HEK293 (cell line): ENCODE results near the gene DLGAP4.

Experiments
- CTCF ChIP-seq: fragments of 450-650 bp; formaldehyde crosslinking; IDR thresholded peaks from 2 replicates; pipeline ENCODE4 v1.5.1; 2016; ENCODE audit warnings: missing biosample characterization, missing genetic modification characterization
- KLF16 ChIP-seq: fragments of 450-650 bp; formaldehyde crosslinking; IDR thresholded peaks from 2 replicates; pipeline ENCODE4 v1.5.1; 2017; ENCODE audit warnings: missing biosample characterization, missing genetic modification characterization
- KLF8 ChIP-seq: fragments of 450-650 bp; formaldehyde crosslinking; IDR thresholded peaks from 2 replicates; pipeline ENCODE4 v1.5.1; 2016; ENCODE audit warnings: missing biosample characterization, missing genetic modification characterization
- MYNN ChIP-seq: fragments of 450-650 bp; formaldehyde crosslinking; IDR thresholded peaks from 2 replicates; pipeline ENCODE4 v1.5.1; 2016; ENCODE audit warnings: missing biosample characterization, missing genetic modification characterization, borderline replicate concordance
- PATZ1 ChIP-seq: fragments of 450-650 bp; formaldehyde crosslinking; IDR thresholded peaks from 2 replicates; pipeline ENCODE4 v1.5.1; 2016; ENCODE audit warnings: missing biosample characterization, missing genetic modification characterization
- RBAK ChIP-seq: fragments of 450-650 bp; formaldehyde crosslinking; IDR thresholded peaks from 2 replicates; pipeline ENCODE4 v1.5.1; 2016; ENCODE audit warnings: missing biosample characterization, missing genetic modification characterization
- REST ChIP-seq: fragments of 450-650 bp; formaldehyde crosslinking; IDR thresholded peaks from 2 replicates; pipeline ENCODE4 v1.5.1; 2016; ENCODE audit warnings: missing biosample characterization, missing genetic modification characterization
- YY1 ChIP-seq: fragments of 450-650 bp; formaldehyde crosslinking; IDR thresholded peaks from 2 replicates; pipeline ENCODE4 v1.5.1; 2018; ENCODE audit warnings: missing biosample characterization, missing genetic modification characterization
- ZBTB1 ChIP-seq: fragments of 450-650 bp; formaldehyde crosslinking; IDR thresholded peaks from 2 replicates; pipeline ENCODE4 v1.5.1; 2016; ENCODE audit warnings: missing biosample characterization, missing genetic modification characterization
- ZNF132 ChIP-seq: fragments of 450-650 bp; formaldehyde crosslinking; IDR thresholded peaks from 2 replicates; pipeline ENCODE4 v1.5.1; 2017; ENCODE audit warnings: missing biosample characterization, missing genetic modification characterization, borderline replicate concordance
- ZNF175 ChIP-seq: fragments of 450-650 bp; formaldehyde crosslinking; IDR thresholded peaks from 2 replicates; pipeline ENCODE4 v1.5.1; 2016; ENCODE audit warnings: missing biosample characterization, missing genetic modification characterization
- ZNF23 ChIP-seq: fragments of 450-650 bp; formaldehyde crosslinking; IDR thresholded peaks from 2 replicates; pipeline ENCODE4 v1.5.1; 2016; ENCODE audit warnings: missing biosample characterization, missing genetic modification characterization, borderline replicate concordance
- ZNF274 ChIP-seq, 2 experiments: fragments of 200-500 bp in 1 of 2; fragments of 450-650 bp in 1 of 2; sonication (Bioruptor generic) in 1 of 2; formaldehyde crosslinking in 1 of 2; IDR thresholded peaks; 2 replicates each; pipeline versions ENCODE4 v1.5.1 to v1.6.1; 2014 to 2016; ENCODE audit warnings: borderline replicate concordance in 1 of 2, inconsistent platforms in 1 of 2, low read length in 1 of 2, missing biosample characterization in 1 of 2, missing genetic modification characterization in 1 of 2

- TF ChIP-seq RBAK (tag by site-specific recombination), result no peak
- no peak for TF ChIP-seq REST (tag by site-specific recombination)
- TF ChIP-seq CTCF (tag by site-specific recombination), result no peak
- no peak for TF ChIP-seq PATZ1 (tag by site-specific recombination)
- TF ChIP-seq MYNN, result no peak
- TF ChIP-seq ZNF274 (IDR thresholded peaks at IDR 0.05; ENCODE audit: low read length), result no peak
- no peak for TF ChIP-seq ZNF274 (tag by site-specific recombination; IDR thresholded peaks at IDR 0.05; ENCODE audit: borderline replicate concordance)
- TF ChIP-seq ZNF175, result no peak
- TF ChIP-seq KLF8 (tag by site-specific recombination), result no peak
- no peak for TF ChIP-seq ZBTB1 (tag by site-specific recombination)
- no peak for TF ChIP-seq YY1 (tag by site-specific recombination)
- no peak for TF ChIP-seq ZNF23 (tag by site-specific recombination)
- TF ChIP-seq ZNF132 (tag by site-specific recombination), result no peak
- no peak for TF ChIP-seq KLF16 (tag by site-specific recombination)
Observed at GRCh38 chr20:36307412-36308325, 1.5 kb downstream of the DLGAP4 start.
